Right atrium auricular region (tissue), 2 donors: ENCODE data around the gene C2CD2L. TPM values are rescaled to one million over a fixed set of nuclear protein-coding genes. Genes with fewer than 3 reads are reported as not detected.
"Not testable (repeated sequence)": the region's sequence is repeated elsewhere in the genome, so short reads cannot be mapped to it uniquely, and the experiment has no call there.

Experiments
- DNase-seq: peaks from one replicate; pipeline ENCODE4 v3.0.0-alpha.2; 2019; ENCODE audit warnings: low spot score
- H3K27ac ChIP-seq, 2 donors: fragments of 200-600 bp; sonication (generic); 1 replicate in 1 of 2; 2 replicates in 1 of 2; pipeline ENCODE4 v1.5.1; 2016 to 2019
- H3K27me3 ChIP-seq, 2 donors: fragments of 200-600 bp; sonication (generic); one replicate each; pipeline versions ENCODE4 v1.5.1 to v1.6.0; 2017 to 2019
- H3K36me3 ChIP-seq: fragments of 200-600 bp; sonication (generic); one replicate; pipeline ENCODE4 v1.5.1; 2016
- H3K4me1 ChIP-seq, 2 donors: fragments of 200-600 bp; sonication (generic); one replicate each; pipeline versions ENCODE4 v1.5.1 to v1.6.0; 2017 to 2019
- H3K4me3 ChIP-seq, 2 donors: fragments of 200-600 bp; sonication (generic); 1 replicate in 1 of 2; 2 replicates in 1 of 2; pipeline ENCODE4 v1.5.1; 2017 to 2019; ENCODE audit warnings: mild to moderate bottlenecking in 1 of 2, moderate library complexity in 1 of 2
- H3K9me3 ChIP-seq, 2 donors: fragments of 200-600 bp; sonication (generic); one replicate each; pipeline ENCODE4 v1.5.1; 2019
- total RNA-seq, 2 donors: library from RNA; depleted of rRNA; stranded (reverse); fragments of >200 nt; gene quantifications; one replicate each; pipeline ENCODE4 v1.1.0, GENCODE V29; 2016
- TF ChIP-seq, protein P1 (sequence below), 2 donors: fragments of 200-600 bp; sonication (generic); IDR thresholded peaks; one replicate each; pipeline ENCODE4 v1.5.1; 2019; ENCODE audit warnings: antibody characterized with exemption in 2 of 2

The C2CD2L gene
- 10 to 100 TPM; 10.0 to 14.2 TPM for total RNA-seq

DNA sequence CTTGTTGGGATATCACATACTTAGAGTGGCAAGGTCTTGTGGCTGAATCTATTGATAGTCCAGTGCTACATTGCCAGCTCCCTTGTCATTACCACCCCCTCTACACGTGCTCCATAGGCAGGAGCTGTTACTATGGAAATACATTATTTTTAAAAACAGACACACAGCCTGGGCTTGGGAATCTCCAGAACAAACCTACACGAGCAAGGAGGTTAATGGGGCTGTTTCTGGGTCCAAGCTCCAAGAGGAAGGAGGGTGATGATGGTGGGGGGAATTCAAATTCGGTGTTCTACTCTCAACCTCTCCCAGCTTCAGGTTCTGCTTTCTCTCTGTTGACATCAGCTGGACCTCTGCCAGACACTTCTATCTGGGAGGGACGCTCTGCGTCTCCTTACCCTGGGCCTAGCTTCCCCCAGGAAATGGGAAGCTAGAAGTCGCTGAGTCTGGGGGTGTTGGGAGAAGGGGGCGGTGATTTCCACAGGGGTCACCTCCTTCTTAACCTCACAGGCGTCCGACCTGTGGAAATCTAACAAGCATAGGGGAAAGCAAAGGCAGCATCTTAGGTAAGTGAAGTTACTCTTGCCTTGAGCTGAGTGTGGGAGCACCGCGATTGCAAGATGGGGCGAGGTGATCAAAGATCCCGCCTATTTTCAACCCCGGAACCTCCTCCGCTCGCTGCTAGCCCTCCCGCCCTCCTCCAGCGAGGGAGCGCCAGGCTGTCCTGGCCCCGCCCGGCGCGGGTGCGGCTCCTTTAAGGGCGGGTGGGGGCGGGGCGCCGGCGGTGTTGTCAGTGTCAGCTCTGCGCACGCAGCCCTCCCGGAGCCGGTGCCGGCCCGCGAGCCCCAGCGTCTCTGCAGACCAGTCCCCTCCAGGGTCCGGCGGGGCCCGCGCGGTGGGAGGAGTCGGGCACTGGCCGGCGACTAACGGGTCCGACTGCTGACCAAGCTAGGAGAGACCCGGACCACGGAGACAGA lies at the start of gene C2CD2L:
Gene C2CD2L (plus strand): TSS at position 781 of the 974 bp plus-strand sequence. CDS start 398 bp downstream, outside the sequence.
- Histone ChIP-seq H3K9me3 (no peaks in the 10 kb centered on the region), H3K27me3 (no peaks in the 10 kb centered on the region), H3K4me3 (peak within 1 kb of the TSS; percentile 79 to 86), H3K4me1 (peaks cover 0 to 37% of the 10 kb centered on the region in 2 donors), H3K27ac (peak within 1 kb of the TSS; percentile 78), H3K36me3 (peaks cover 12% of the 10 kb centered on the region)
- peak; percentile 90 for DNase-seq
- TF ChIP-seq, protein P1, sequence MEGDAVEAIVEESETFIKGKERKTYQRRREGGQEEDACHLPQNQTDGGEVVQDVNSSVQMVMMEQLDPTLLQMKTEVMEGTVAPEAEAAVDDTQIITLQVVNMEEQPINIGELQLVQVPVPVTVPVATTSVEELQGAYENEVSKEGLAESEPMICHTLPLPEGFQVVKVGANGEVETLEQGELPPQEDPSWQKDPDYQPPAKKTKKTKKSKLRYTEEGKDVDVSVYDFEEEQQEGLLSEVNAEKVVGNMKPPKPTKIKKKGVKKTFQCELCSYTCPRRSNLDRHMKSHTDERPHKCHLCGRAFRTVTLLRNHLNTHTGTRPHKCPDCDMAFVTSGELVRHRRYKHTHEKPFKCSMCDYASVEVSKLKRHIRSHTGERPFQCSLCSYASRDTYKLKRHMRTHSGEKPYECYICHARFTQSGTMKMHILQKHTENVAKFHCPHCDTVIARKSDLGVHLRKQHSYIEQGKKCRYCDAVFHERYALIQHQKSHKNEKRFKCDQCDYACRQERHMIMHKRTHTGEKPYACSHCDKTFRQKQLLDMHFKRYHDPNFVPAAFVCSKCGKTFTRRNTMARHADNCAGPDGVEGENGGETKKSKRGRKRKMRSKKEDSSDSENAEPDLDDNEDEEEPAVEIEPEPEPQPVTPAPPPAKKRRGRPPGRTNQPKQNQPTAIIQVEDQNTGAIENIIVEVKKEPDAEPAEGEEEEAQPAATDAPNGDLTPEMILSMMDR (IDR thresholded peaks at IDR 0.05), result no peak

- not testable (repeated sequence) for H3K27ac ChIP-seq, DNase-seq, H3K9me3 ChIP-seq, H3K4me3 ChIP-seq, H3K27me3 ChIP-seq
- Histone ChIP-seq H3K36me3 (peaks cover 11% of the 10 kb centered on the region), H3K4me1 (peaks cover 0 to 29% of the 10 kb centered on the region in 2 donors)
Observed at GRCh38 chr11:119059128-119059527, 48.0 kb upstream of the C2CD2L start.

DNA sequence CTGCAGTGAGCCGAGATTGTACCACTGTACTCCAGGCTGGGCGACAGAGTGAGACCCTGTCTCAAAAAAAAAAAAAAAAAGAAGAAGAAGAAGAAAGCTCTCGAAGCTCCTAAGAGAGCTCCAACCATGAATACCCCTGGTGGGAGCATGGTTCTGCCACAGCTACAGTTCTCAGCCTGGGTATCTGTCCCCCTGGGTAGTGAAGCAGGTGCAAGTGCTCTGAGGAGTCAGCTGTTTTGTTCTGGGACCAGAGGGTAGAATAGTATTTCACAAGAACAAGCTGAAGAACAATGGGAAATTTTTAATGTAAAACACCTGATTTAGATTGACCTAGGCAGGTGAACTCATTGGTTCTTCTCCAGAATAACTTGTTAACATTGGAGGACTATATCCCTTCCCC lies 45.9 kb upstream of the C2CD2L start:
- no peaks in the 10 kb centered on the region for H3K9me3 ChIP-seq
- TF ChIP-seq, protein P1 (IDR thresholded peaks at IDR 0.05), result no peak
- peaks cover 0 to 25% of the 10 kb centered on the region in 2 donors for H3K4me1 ChIP-seq
- DNase-seq, result no peak
- H3K27ac ChIP-seq, result no peak overlapping the region
- H3K27me3 ChIP-seq, result no peaks in the 10 kb centered on the region
- H3K36me3 ChIP-seq, result no peaks in the 10 kb centered on the region
- H3K4me3 ChIP-seq, result no peak overlapping the region

GRCh38 chr11:119062779-119063178 lies 44.4 kb upstream of the C2CD2L start:
- no peaks in the 10 kb centered on the region for H3K27me3 ChIP-seq
- H3K4me1 ChIP-seq, result peaks cover 0 to 29% of the 10 kb centered on the region in 2 donors
- H3K4me3 ChIP-seq, result no peak overlapping the region
- H3K9me3 ChIP-seq, result no peaks in the 10 kb centered on the region
- H3K36me3 ChIP-seq, result no peaks in the 10 kb centered on the region
- peak; percentile 76 for DNase-seq
- TF ChIP-seq, protein P1 (IDR thresholded peaks at IDR 0.05), result no peak
- no peak overlapping the region for H3K27ac ChIP-seq

DNA sequence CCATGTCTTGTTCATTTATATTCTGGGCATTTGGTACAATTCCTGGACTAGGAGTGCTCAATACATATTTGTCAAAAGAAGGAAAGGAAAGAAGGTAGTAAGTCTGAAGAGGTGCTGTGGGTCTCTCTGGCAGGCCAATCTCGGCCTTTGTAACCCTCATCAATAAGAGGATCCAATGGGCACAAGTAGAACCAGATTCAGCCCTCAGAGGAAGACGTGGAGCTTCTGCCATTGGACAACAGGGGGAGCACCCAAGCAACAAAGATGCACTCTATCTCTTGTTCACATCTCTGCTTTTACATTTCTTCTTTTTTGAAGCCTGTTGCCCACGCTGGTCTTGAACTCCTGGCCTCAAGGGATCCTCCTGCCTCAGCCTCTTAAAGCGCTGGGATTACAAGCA lies 41.8 kb upstream of the C2CD2L start:
- Histone ChIP-seq H3K27ac (no peak overlapping the region), H3K36me3 (peaks cover 5% of the 10 kb centered on the region), H3K9me3 (no peaks in the 10 kb centered on the region), H3K4me3 (no peak overlapping the region), H3K27me3 (no peaks in the 10 kb centered on the region), H3K4me1 (peaks cover 0 to 35% of the 10 kb centered on the region in 2 donors)
- TF ChIP-seq, protein P1 (IDR thresholded peaks at IDR 0.05), result peak in 1 of 2 donors; percentile 33
- no peak for DNase-seq
